Subcutaneous abdominal adipose tissue (tissue), 5 donors: Measurements from ENCODE around the gene PDZK1.

Experiments
- H3K27ac ChIP-seq: one replicate; pipeline ENCODE4 v1.7.0; 2013; ENCODE audit warnings: low read depth, mild to moderate bottlenecking, inconsistent platforms, low read length, moderate library complexity
- H3K27me3 ChIP-seq, 5 donors: one replicate each; pipeline ENCODE4 v1.7.0; 2013; ENCODE audit warnings: low read length in 5 of 5, inconsistent platforms in 1 of 5; ENCODE audit not compliant: control insufficient read depth in 5 of 5, insufficient read depth in 4 of 5
- H3K36me3 ChIP-seq, 5 donors: one replicate each; pipeline ENCODE4 v1.7.0; 2013; ENCODE audit warnings: low read length in 5 of 5; ENCODE audit not compliant: control insufficient read depth in 5 of 5, insufficient read depth in 5 of 5
- H3K4me1 ChIP-seq, 5 donors: one replicate each; pipeline ENCODE4 v1.7.0; 2013; ENCODE audit warnings: low read length in 5 of 5, mild to moderate bottlenecking in 3 of 5, moderate library complexity in 1 of 5; ENCODE audit not compliant: control insufficient read depth in 5 of 5, insufficient read depth in 5 of 5
- H3K4me3 ChIP-seq, 5 donors: one replicate each; pipeline ENCODE4 v1.7.0; 2013; ENCODE audit warnings: low read length in 5 of 5, low read depth in 1 of 5
- H3K9ac ChIP-seq, 5 donors: one replicate each; pipeline ENCODE4 v1.7.0; 2013; ENCODE audit warnings: low read length in 5 of 5, mild to moderate bottlenecking in 4 of 5, moderate library complexity in 3 of 5
- H3K9me3 ChIP-seq, 5 donors: one replicate each; pipeline ENCODE4 v1.7.0; 2013; ENCODE audit warnings: low read length in 5 of 5; ENCODE audit not compliant: control insufficient read depth in 5 of 5
- donor health status: healthy.
- donor health status: healthy.
- donor health status: healthy.
- donor health status: healthy.
- donor health status: healthy.

The PDZK1 gene

GRCh38 chr1:145707183-145707867 lies at the start of gene PDZK1:
Gene PDZK1, minus strand, starts transcription at chr1:145707368. Its CDS starts 19,347 bp downstream, at chr1:145688021.
- H3K27ac ChIP-seq: no peak within 1 kb of the TSS
- no peak within 1 kb of the TSS for H3K4me3 ChIP-seq

GRCh38 chr1:145751491-145752037 lies 44.4 kb upstream of the PDZK1 start:
- H3K36me3 ChIP-seq: peaks cover 25 to 62% (median 47%) of the 10 kb centered on the region in 5 donors
- H3K9me3 ChIP-seq: no peaks in the 10 kb centered on the region
- no peaks in the 10 kb centered on the region for H3K27me3 ChIP-seq
- no peak overlapping the region for H3K4me3 ChIP-seq
- H3K4me1 ChIP-seq: peaks cover 0 to 9% (median 6%) of the 10 kb centered on the region in 5 donors
- H3K27ac ChIP-seq: peak overlapping the region; percentile 28
- no peak overlapping the region for H3K9ac ChIP-seq

More at GRCh38 chr1:145707183-145707867, at the start of gene PDZK1:
- H3K36me3 ChIP-seq: no peaks in the 10 kb centered on the region
- H3K9ac ChIP-seq: no peak within 1 kb of the TSS
- no peaks in the 10 kb centered on the region for H3K27me3 ChIP-seq
- no peaks in the 10 kb centered on the region for H3K9me3 ChIP-seq
- peaks cover 0 to 10% (median 5%) of the 10 kb centered on the region in 5 donors for H3K4me1 ChIP-seq

- Histone ChIP-seq H3K4me1 (peaks cover 0 to 9% (median 6%) of the 10 kb centered on the region in 5 donors), H3K9me3 (no peaks in the 10 kb centered on the region), H3K36me3 (peaks cover 30 to 67% (median 50%) of the 10 kb centered on the region in 5 donors), H3K4me3 (no peak overlapping the region), H3K9ac (no peak overlapping the region), H3K27me3 (no peaks in the 10 kb centered on the region), H3K27ac (no peak overlapping the region)
These were observed 43.3 kb upstream of the PDZK1 start for GRCh38 chr1:145750426-145750825.

GRCh38 chr1:145747398-145748247 lies 40.5 kb upstream of the PDZK1 start:
- H3K4me1 ChIP-seq: peaks cover 0 to 9% (median 6%) of the 10 kb centered on the region in 5 donors
- H3K4me3 ChIP-seq: no peak overlapping the region
- peaks cover 36 to 77% (median 70%) of the 10 kb centered on the region in 5 donors for H3K36me3 ChIP-seq
- no peaks in the 10 kb centered on the region for H3K9me3 ChIP-seq
- no peak overlapping the region for H3K9ac ChIP-seq
- no peak overlapping the region for H3K27ac ChIP-seq
- no peaks in the 10 kb centered on the region for H3K27me3 ChIP-seq

- Histone ChIP-seq H3K36me3 (peaks cover 16 to 39% (median 26%) of the 10 kb centered on the region in 5 donors), H3K4me1 (no peaks in the 10 kb centered on the region), H3K27me3 (no peaks in the 10 kb centered on the region), H3K4me3 (no peak overlapping the region), H3K27ac (no peak overlapping the region), H3K9ac (no peak overlapping the region), H3K9me3 (no peaks in the 10 kb centered on the region)
These were observed 33.1 kb upstream of the PDZK1 start for GRCh38 chr1:145740269-145740668.

- Histone ChIP-seq H3K9me3 (no peaks in the 10 kb centered on the region), H3K27me3 (no peaks in the 10 kb centered on the region), H3K4me3 (no peak overlapping the region), H3K27ac (no peak overlapping the region), H3K36me3 (peaks cover 0 to 5% (median 2%) of the 10 kb centered on the region in 5 donors), H3K4me1 (no peaks in the 10 kb centered on the region), H3K9ac (no peak overlapping the region)
These were observed 29.0 kb upstream of the PDZK1 start for GRCh38 chr1:145736191-145736590.

GRCh38 chr1:145730900-145731299 lies 23.7 kb upstream of the PDZK1 start:
- no peaks in the 10 kb centered on the region for H3K27me3 ChIP-seq
- H3K27ac ChIP-seq: no peak overlapping the region
- H3K9ac ChIP-seq: no peak overlapping the region
- H3K4me3 ChIP-seq: no peak overlapping the region
- H3K9me3 ChIP-seq: no peaks in the 10 kb centered on the region
- peaks cover 0 to 4% (median 0%) of the 10 kb centered on the region in 5 donors for H3K36me3 ChIP-seq
- peaks cover 0 to 6% (median 0%) of the 10 kb centered on the region in 5 donors for H3K4me1 ChIP-seq

- peaks cover 0 to 4% (median 0%) of the 10 kb centered on the region in 5 donors for H3K36me3 ChIP-seq
- peaks cover 0 to 6% (median 0%) of the 10 kb centered on the region in 5 donors for H3K4me1 ChIP-seq
- H3K4me3 ChIP-seq: no peak overlapping the region
- H3K9ac ChIP-seq: no peak overlapping the region
- H3K27ac ChIP-seq: no peak overlapping the region
- no peaks in the 10 kb centered on the region for H3K27me3 ChIP-seq
- H3K9me3 ChIP-seq: no peaks in the 10 kb centered on the region
These were observed 23.3 kb upstream of the PDZK1 start for GRCh38 chr1:145730467-145730866.

GRCh38 chr1:145729666-145730436 lies 22.7 kb upstream of the PDZK1 start:
- H3K27me3 ChIP-seq: no peaks in the 10 kb centered on the region
- peaks cover 0 to 4% (median 0%) of the 10 kb centered on the region in 5 donors for H3K36me3 ChIP-seq
- H3K4me1 ChIP-seq: peaks cover 0 to 6% (median 0%) of the 10 kb centered on the region in 5 donors
- no peak overlapping the region for H3K27ac ChIP-seq
- no peaks in the 10 kb centered on the region for H3K9me3 ChIP-seq
- no peak overlapping the region for H3K9ac ChIP-seq
- H3K4me3 ChIP-seq: no peak overlapping the region
